Central memory CD8-positive, alpha-beta T cell (primary cell): ENCODE measurements around the gene SLC6A7.

ENCODE experiments used
- ATAC-seq: fragments of 150-1000 bp; cut with Tn5 transposase; replicated peaks from 2 replicates; pipeline ENCODE4 v1.10.0; 2022; ENCODE audit warnings: mild to moderate bottlenecking, moderate FRiP score, moderate number of reproducible peaks; ENCODE audit not compliant: poor library complexity, severe bottlenecking; ENCODE audit errors: extremely low read depth
- DNase-seq, 2 donors: peaks; one replicate each; pipeline ENCODE4 v3.0.0; 2021; ENCODE audit warnings: low spot score in 2 of 2
- H3K27ac Mint-ChIP-seq: one replicate; pipeline ENCODE4 v1.8.0; 2022; ENCODE audit warnings: low read depth, mild to moderate bottlenecking, moderate library complexity, mixed read lengths
- H3K27me3 Mint-ChIP-seq: one replicate; pipeline ENCODE4 v1.8.0; 2022; ENCODE audit warnings: mixed read lengths
- H3K36me3 Mint-ChIP-seq: one replicate; pipeline ENCODE4 v1.8.0; 2022; ENCODE audit warnings: mild to moderate bottlenecking, moderate library complexity, mixed read lengths; ENCODE audit not compliant: insufficient read depth
- H3K4me1 Mint-ChIP-seq: one replicate; pipeline ENCODE4 v1.8.0; 2022; ENCODE audit warnings: mixed read lengths
- H3K4me3 Mint-ChIP-seq: one replicate; pipeline ENCODE4 v1.8.0; 2022; ENCODE audit warnings: mild to moderate bottlenecking, moderate library complexity, mixed read lengths
- H3K9me3 Mint-ChIP-seq: one replicate; pipeline ENCODE4 v1.8.0; 2022; ENCODE audit warnings: mixed read lengths

The SLC6A7 gene

GRCh38 chr5:150192462-150192861 is 2.6 kb downstream of the SLC6A7 start:
- Mint-ChIP-seq H3K9me3 (no peaks in the 10 kb centered on the region), H3K36me3 (no peaks in the 10 kb centered on the region), H3K4me3 (no peak overlapping the region), H3K27me3 (peaks cover 82% of the 10 kb centered on the region), H3K27ac (no peak overlapping the region), H3K4me1 (no peaks in the 10 kb centered on the region)
- DNase-seq (no peak), ATAC-seq (no peak)

GRCh38 chr5:150195736-150196485 is 6.0 kb downstream of the SLC6A7 start:
- no peak for ATAC-seq
- Mint-ChIP-seq H3K4me3 (no peak overlapping the region), H3K9me3 (no peaks in the 10 kb centered on the region), H3K27me3 (peaks cover 93% of the 10 kb centered on the region), H3K4me1 (no peaks in the 10 kb centered on the region), H3K27ac (no peak overlapping the region), H3K36me3 (peaks cover 2% of the 10 kb centered on the region)
- DNase-seq, result no peak

GRCh38 chr5:150196514-150196913 is 6.7 kb downstream of the SLC6A7 start:
- peaks cover 89% of the 10 kb centered on the region for H3K27me3 Mint-ChIP-seq
- ATAC-seq, result no peak
- no peak overlapping the region for H3K4me3 Mint-ChIP-seq
- no peaks in the 10 kb centered on the region for H3K4me1 Mint-ChIP-seq
- peaks cover 2% of the 10 kb centered on the region for H3K36me3 Mint-ChIP-seq
- no peak for DNase-seq
- H3K27ac Mint-ChIP-seq, result no peak overlapping the region
- no peaks in the 10 kb centered on the region for H3K9me3 Mint-ChIP-seq

GRCh38 chr5:150196986-150197385 is 7.1 kb downstream of the SLC6A7 start:
- H3K4me3 Mint-ChIP-seq, result no peak overlapping the region

GRCh38 chr5:150197476-150197875 is 7.6 kb downstream of the SLC6A7 start:
- H3K4me3 Mint-ChIP-seq, result no peak overlapping the region
- H3K27ac Mint-ChIP-seq, result no peak overlapping the region
- DNase-seq, result no peak
- peaks cover 2% of the 10 kb centered on the region for H3K36me3 Mint-ChIP-seq
- no peaks in the 10 kb centered on the region for H3K4me1 Mint-ChIP-seq
- H3K27me3 Mint-ChIP-seq, result peaks cover 79% of the 10 kb centered on the region
- H3K9me3 Mint-ChIP-seq, result no peaks in the 10 kb centered on the region
- ATAC-seq, result no peak

More at GRCh38 chr5:150196986-150197385, 7.1 kb downstream of the SLC6A7 start:
- Mint-ChIP-seq H3K27me3 (peaks cover 84% of the 10 kb centered on the region), H3K36me3 (peaks cover 2% of the 10 kb centered on the region), H3K4me1 (no peaks in the 10 kb centered on the region), H3K9me3 (no peaks in the 10 kb centered on the region), H3K27ac (no peak overlapping the region)
- DNase-seq (no peak), ATAC-seq (no peak)

GRCh38 chr5:150202501-150202900 is 12.6 kb downstream of the SLC6A7 start:
- no peak overlapping the region for H3K4me3 Mint-ChIP-seq
- DNase-seq (no peak), ATAC-seq (no peak)
- no peak overlapping the region for H3K27ac Mint-ChIP-seq
- no peaks in the 10 kb centered on the region for H3K4me1 Mint-ChIP-seq
- H3K27me3 Mint-ChIP-seq, result peaks cover 52% of the 10 kb centered on the region
- H3K36me3 Mint-ChIP-seq, result peaks cover 4% of the 10 kb centered on the region
- H3K9me3 Mint-ChIP-seq, result no peaks in the 10 kb centered on the region

GRCh38 chr5:150203832-150204589 is 14.1 kb downstream of the SLC6A7 start:
- peaks cover 11% of the 10 kb centered on the region for H3K4me1 Mint-ChIP-seq
- no peaks in the 10 kb centered on the region for H3K9me3 Mint-ChIP-seq
- H3K4me3 Mint-ChIP-seq, result no peak overlapping the region
- ATAC-seq, result no peak
- H3K36me3 Mint-ChIP-seq, result peaks cover 6% of the 10 kb centered on the region
- no peak for DNase-seq
- H3K27ac Mint-ChIP-seq, result no peak overlapping the region
- H3K27me3 Mint-ChIP-seq, result peaks cover 49% of the 10 kb centered on the region

- Mint-ChIP-seq H3K9me3 (no peaks in the 10 kb centered on the region), H3K27ac (no peak overlapping the region), H3K27me3 (peaks cover 43% of the 10 kb centered on the region), H3K36me3 (peaks cover 4% of the 10 kb centered on the region), H3K4me3 (no peak overlapping the region), H3K4me1 (peaks cover 17% of the 10 kb centered on the region)
- ATAC-seq (no peak), DNase-seq (no peak)
Observed at GRCh38 chr5:150204590-150204960, 14.7 kb downstream of the SLC6A7 start.

GRCh38 chr5:150206098-150206778 is 16.4 kb downstream of the SLC6A7 start:
- no peak overlapping the region for H3K4me3 Mint-ChIP-seq
- H3K9me3 Mint-ChIP-seq, result no peaks in the 10 kb centered on the region
- DNase-seq, result no peak
- H3K36me3 Mint-ChIP-seq, result peaks cover 4% of the 10 kb centered on the region
- no peak overlapping the region for H3K27ac Mint-ChIP-seq
- peaks cover 25% of the 10 kb centered on the region for H3K4me1 Mint-ChIP-seq
- ATAC-seq, result no peak
- peaks cover 28% of the 10 kb centered on the region for H3K27me3 Mint-ChIP-seq

GRCh38 chr5:150206779-150207115 is 16.9 kb downstream of the SLC6A7 start:
- Mint-ChIP-seq H3K36me3 (peaks cover 4% of the 10 kb centered on the region), H3K9me3 (no peaks in the 10 kb centered on the region), H3K27me3 (peaks cover 28% of the 10 kb centered on the region), H3K27ac (no peak overlapping the region), H3K4me3 (no peak overlapping the region), H3K4me1 (peaks cover 25% of the 10 kb centered on the region)
- ATAC-seq (no peak), DNase-seq (no peak)

- Mint-ChIP-seq H3K4me3 (peak overlapping the region; percentile 64), H3K27me3 (peaks cover 28% of the 10 kb centered on the region), H3K4me1 (peaks cover 25% of the 10 kb centered on the region), H3K36me3 (peaks cover 4% of the 10 kb centered on the region), H3K9me3 (no peaks in the 10 kb centered on the region), H3K27ac (peak overlapping the region; percentile 26)
- ATAC-seq (no peak), DNase-seq (no peak)
Observed at GRCh38 chr5:150208187-150209098, 18.6 kb downstream of the SLC6A7 start.

GRCh38 chr5:150209099-150209635 is 19.3 kb downstream of the SLC6A7 start:
- Mint-ChIP-seq H3K4me1 (peaks cover 25% of the 10 kb centered on the region), H3K27ac (no peak overlapping the region), H3K27me3 (peaks cover 26% of the 10 kb centered on the region), H3K4me3 (peak overlapping the region; percentile 64), H3K36me3 (peaks cover 4% of the 10 kb centered on the region), H3K9me3 (no peaks in the 10 kb centered on the region)
- DNase-seq (peak; percentile 25 to 33), ATAC-seq (peak; percentile 55)
